Left kidney (tissue), 2 donors: Measurements from ENCODE around the gene DOCK4. TPM values are rescaled to one million over a fixed set of nuclear protein-coding genes. Genes with fewer than 3 reads are reported as not detected.

Source experiments
- DNase-seq: peaks from one replicate; pipeline ENCODE4 v3.0.0-alpha.2; 2013
- polyA plus RNA-seq: library from polyadenylated mRNA; unstranded; fragments of 120-200 nt; gene quantifications from one replicate; pipeline ENCODE4 v1.2.1, GENCODE V29; 2013; ENCODE audit not compliant: insufficient read length

DOCK4 gene
- polyA plus RNA-seq, 1 donor: 30.4 TPM

GRCh38 chr7:112049555-112050249 lies 156.5 kb downstream of the DOCK4 start:
- no peak for DNase-seq

- no peak for DNase-seq
Observed at GRCh38 chr7:112047421-112047820, 158.8 kb downstream of the DOCK4 start.

GRCh38 chr7:112045222-112045621 lies 161.0 kb downstream of the DOCK4 start:
- DNase-seq: no peak

GRCh38 chr7:112042631-112043030 lies 163.6 kb downstream of the DOCK4 start:
- no peak for DNase-seq

GRCh38 chr7:112038353-112038752 lies 167.8 kb downstream of the DOCK4 start:
- DNase-seq: no peak

- no peak for DNase-seq
Observed at GRCh38 chr7:112036071-112036470, 170.1 kb downstream of the DOCK4 start.

GRCh38 chr7:112031689-112032088 lies 174.5 kb downstream of the DOCK4 start:
- DNase-seq: no peak

GRCh38 chr7:112025556-112025955 lies 180.6 kb downstream of the DOCK4 start:
- DNase-seq: no peak

GRCh38 chr7:112023786-112024185 lies 182.4 kb downstream of the DOCK4 start:
- DNase-seq: no peak

GRCh38 chr7:112023282-112023681 lies 182.9 kb downstream of the DOCK4 start:
- no peak for DNase-seq

GRCh38 chr7:112022128-112022527 lies 184.1 kb downstream of the DOCK4 start:
- DNase-seq: no peak

GRCh38 chr7:112021379-112022044 lies 184.7 kb downstream of the DOCK4 start:
- no peak for DNase-seq

- no peak for DNase-seq
Observed at GRCh38 chr7:112020800-112021199, 185.4 kb downstream of the DOCK4 start.

- DNase-seq: no peak
Observed at GRCh38 chr7:112019932-112020331, 186.3 kb downstream of the DOCK4 start.

GRCh38 chr7:112018305-112019030 lies 187.7 kb downstream of the DOCK4 start:
- DNase-seq: no peak

- no peak for DNase-seq
Observed at GRCh38 chr7:112015146-112015545, 191.1 kb downstream of the DOCK4 start.

GRCh38 chr7:112014347-112014746 lies 191.9 kb downstream of the DOCK4 start:
- DNase-seq: no peak

GRCh38 chr7:112013274-112013673 lies 192.9 kb downstream of the DOCK4 start:
- DNase-seq: no peak

GRCh38 chr7:112012242-112012641 lies 194.0 kb downstream of the DOCK4 start:
- DNase-seq: no peak

GRCh38 chr7:112010994-112011393 lies 195.2 kb downstream of the DOCK4 start:
- DNase-seq: no peak

- no peak for DNase-seq
Observed at GRCh38 chr7:112010109-112010508, 196.1 kb downstream of the DOCK4 start.

GRCh38 chr7:112009081-112009480 lies 197.1 kb downstream of the DOCK4 start:
- DNase-seq: no peak

- no peak for DNase-seq
Observed at GRCh38 chr7:112007185-112007584, 199.0 kb downstream of the DOCK4 start.
